ENCODE measurements around the gene UROC1.

The UROC1 gene

DNA sequence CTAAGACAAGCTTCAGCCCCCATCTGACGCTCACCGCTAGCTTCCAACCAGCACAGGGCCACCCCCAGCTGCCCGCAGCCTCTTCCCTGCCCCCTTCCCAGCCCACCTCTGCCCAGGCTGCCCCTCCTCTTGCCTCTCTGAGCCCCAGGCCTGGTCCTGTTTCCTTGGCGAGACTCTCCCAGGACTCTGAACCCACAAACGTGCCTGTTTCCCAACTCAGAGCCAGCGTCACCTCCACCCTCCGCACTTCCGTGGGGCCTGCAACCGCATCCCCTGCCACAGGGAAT lies 76.9 kb downstream of the UROC1 start:
- H3K4me2 ChIP-seq (ENCODE audit: low read depth, low read length), result no peak overlapping the region
- no peaks in the 10 kb centered on the region for H3K4me1 ChIP-seq (ENCODE audit: low read length)
- H3K9me3 ChIP-seq (replicated peaks; ENCODE audit: insufficient read depth, low read length), result no peaks in the 10 kb centered on the region
- H3F3A ChIP-seq (ENCODE audit: insufficient read depth, low read length), result no peaks in the 10 kb centered on the region
- H3K79me2 ChIP-seq (ENCODE audit: low read length), result no peaks in the 10 kb centered on the region
- DNase-seq, result no peak
- no peak overlapping the region for H2AFZ ChIP-seq (ENCODE audit: low read length)
- no peak overlapping the region for H3K9ac ChIP-seq (ENCODE audit: low read length)
- no peaks in the 10 kb centered on the region for H4K20me1 ChIP-seq (ENCODE audit: insufficient read depth, low read length)
- TF ChIP-seq, protein P1, sequence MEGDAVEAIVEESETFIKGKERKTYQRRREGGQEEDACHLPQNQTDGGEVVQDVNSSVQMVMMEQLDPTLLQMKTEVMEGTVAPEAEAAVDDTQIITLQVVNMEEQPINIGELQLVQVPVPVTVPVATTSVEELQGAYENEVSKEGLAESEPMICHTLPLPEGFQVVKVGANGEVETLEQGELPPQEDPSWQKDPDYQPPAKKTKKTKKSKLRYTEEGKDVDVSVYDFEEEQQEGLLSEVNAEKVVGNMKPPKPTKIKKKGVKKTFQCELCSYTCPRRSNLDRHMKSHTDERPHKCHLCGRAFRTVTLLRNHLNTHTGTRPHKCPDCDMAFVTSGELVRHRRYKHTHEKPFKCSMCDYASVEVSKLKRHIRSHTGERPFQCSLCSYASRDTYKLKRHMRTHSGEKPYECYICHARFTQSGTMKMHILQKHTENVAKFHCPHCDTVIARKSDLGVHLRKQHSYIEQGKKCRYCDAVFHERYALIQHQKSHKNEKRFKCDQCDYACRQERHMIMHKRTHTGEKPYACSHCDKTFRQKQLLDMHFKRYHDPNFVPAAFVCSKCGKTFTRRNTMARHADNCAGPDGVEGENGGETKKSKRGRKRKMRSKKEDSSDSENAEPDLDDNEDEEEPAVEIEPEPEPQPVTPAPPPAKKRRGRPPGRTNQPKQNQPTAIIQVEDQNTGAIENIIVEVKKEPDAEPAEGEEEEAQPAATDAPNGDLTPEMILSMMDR (IDR thresholded peaks at IDR 0.05; ENCODE audit: low read length), result no peak
- TF ChIP-seq EZH2 (optimal IDR thresholded peaks at IDR 0.05; ENCODE audit: low read depth, low read length) (no peak), EZH2phosphoT487 (IDR thresholded peaks at IDR 0.05; ENCODE audit: low read length) (no peak)
- no peak overlapping the region for H3K4me3 ChIP-seq (ENCODE audit: low read length)
- H3K36me3 ChIP-seq (replicated peaks; ENCODE audit: insufficient read depth, low read length), result no peaks in the 10 kb centered on the region
- H3K27ac ChIP-seq (ENCODE audit: low read length), result no peak overlapping the region
- no peaks in the 10 kb centered on the region for H3K9me2 ChIP-seq (replicated peaks; ENCODE audit: insufficient read depth, low read length)
- no peaks in the 10 kb centered on the region for H3K27me3 ChIP-seq (replicated peaks; ENCODE audit: insufficient read depth, low read length)

DNA sequence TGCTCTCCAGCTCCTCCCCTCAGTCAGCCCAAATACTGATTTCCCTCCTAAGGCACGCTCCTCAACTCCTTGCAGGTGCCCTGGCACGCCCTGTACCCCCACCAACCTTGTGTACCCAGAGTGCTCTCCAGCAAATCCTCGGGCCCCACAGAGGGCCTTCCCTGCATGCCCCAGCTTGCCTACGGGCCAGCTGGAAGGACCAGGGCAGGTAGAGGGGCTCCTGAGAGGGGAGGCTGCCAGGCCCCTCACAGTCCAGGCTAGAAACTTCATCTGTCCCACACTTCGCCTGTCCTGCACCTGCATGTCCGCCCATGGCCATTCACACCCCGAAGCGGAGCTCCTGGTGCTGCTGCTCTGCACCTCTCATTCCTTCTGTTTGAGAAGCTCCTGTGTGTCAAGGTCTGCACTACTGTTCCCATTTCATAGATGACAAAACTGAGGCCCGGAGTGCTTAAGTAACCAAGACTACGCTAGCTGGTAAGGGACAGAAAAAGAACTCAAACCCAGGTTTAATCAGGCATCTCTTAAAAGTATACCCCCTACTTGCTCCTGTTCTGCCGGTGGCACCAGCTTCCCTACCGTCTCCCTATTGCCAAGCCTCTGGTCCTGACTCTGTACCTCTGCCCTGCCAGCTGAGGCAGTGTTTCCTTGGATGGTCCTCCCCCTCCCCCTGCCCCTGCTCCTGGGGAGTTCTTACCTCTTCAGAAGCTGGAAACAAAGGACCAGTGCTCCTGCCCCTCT lies 77.4 kb downstream of the UROC1 start:
- Histone ChIP-seq H4K20me1 (ENCODE audit: insufficient read depth, low read length) (no peaks in the 10 kb centered on the region), H3K79me2 (ENCODE audit: low read length) (no peaks in the 10 kb centered on the region), H3F3A (ENCODE audit: insufficient read depth, low read length) (no peaks in the 10 kb centered on the region), H3K36me3 (replicated peaks; ENCODE audit: insufficient read depth, low read length) (no peaks in the 10 kb centered on the region), H3K9me2 (replicated peaks; ENCODE audit: insufficient read depth, low read length) (no peaks in the 10 kb centered on the region), H3K4me2 (ENCODE audit: low read depth, low read length) (no peak overlapping the region), H2AFZ (ENCODE audit: low read length) (no peak overlapping the region), H3K4me3 (ENCODE audit: low read length) (no peak overlapping the region), H3K9me3 (replicated peaks; ENCODE audit: insufficient read depth, low read length) (no peaks in the 10 kb centered on the region), H3K27ac (ENCODE audit: low read length) (no peak overlapping the region), H3K27me3 (replicated peaks; ENCODE audit: insufficient read depth, low read length) (no peaks in the 10 kb centered on the region), H3K4me1 (ENCODE audit: low read length) (no peaks in the 10 kb centered on the region), H3K9ac (ENCODE audit: low read length) (no peak overlapping the region)
- no peak for DNase-seq
- TF ChIP-seq, protein P1 (IDR thresholded peaks at IDR 0.05; ENCODE audit: low read length), result no peak
- TF ChIP-seq EZH2 (optimal IDR thresholded peaks at IDR 0.05; ENCODE audit: low read depth, low read length) (no peak), EZH2phosphoT487 (IDR thresholded peaks at IDR 0.05; ENCODE audit: low read length) (no peak)

DNA sequence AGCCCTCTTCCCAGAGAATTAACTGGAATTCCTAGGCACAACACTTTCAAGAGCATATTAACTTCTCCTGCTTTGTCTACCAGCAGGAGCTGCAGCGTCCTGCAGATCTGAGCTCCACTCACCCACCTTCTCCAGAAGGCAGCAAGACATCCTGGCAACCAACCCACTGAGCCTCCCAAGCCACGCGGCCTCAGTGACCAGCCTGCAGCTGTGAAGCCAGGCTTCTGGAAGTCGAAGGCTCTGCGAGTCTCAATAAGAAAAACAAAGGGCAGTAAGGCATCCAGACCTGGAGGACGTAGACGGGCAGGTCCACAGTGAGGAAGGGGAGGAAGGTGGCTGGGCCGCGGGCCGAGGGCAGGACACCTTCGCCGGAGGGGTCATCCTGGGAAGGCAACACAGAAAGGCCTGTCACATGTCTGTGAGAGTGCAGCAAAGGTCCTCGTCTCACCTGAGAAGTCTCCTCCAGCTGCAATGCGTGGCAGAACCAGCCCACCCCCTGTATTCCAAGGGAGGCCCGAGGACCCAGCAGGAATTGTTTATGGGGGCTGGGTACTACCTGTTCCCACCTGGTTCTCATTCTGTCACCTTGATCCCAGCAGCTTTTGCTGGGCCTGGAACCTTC lies 78.1 kb downstream of the UROC1 start:
- Histone ChIP-seq H3F3A (ENCODE audit: insufficient read depth, low read length) (no peaks in the 10 kb centered on the region), H3K4me1 (ENCODE audit: low read length) (no peaks in the 10 kb centered on the region), H3K4me3 (ENCODE audit: low read length) (no peak overlapping the region), H3K36me3 (replicated peaks; ENCODE audit: insufficient read depth, low read length) (no peaks in the 10 kb centered on the region), H4K20me1 (ENCODE audit: insufficient read depth, low read length) (no peaks in the 10 kb centered on the region), H3K9me2 (replicated peaks; ENCODE audit: insufficient read depth, low read length) (no peaks in the 10 kb centered on the region), H3K9ac (ENCODE audit: low read length) (no peak overlapping the region), H3K27ac (ENCODE audit: low read length) (no peak overlapping the region), H3K9me3 (replicated peaks; ENCODE audit: insufficient read depth, low read length) (no peaks in the 10 kb centered on the region), H2AFZ (ENCODE audit: low read length) (no peak overlapping the region), H3K79me2 (ENCODE audit: low read length) (no peaks in the 10 kb centered on the region), H3K4me2 (ENCODE audit: low read depth, low read length) (no peak overlapping the region), H3K27me3 (replicated peaks; ENCODE audit: insufficient read depth, low read length) (no peaks in the 10 kb centered on the region)
- DNase-seq, result no peak
- TF ChIP-seq EZH2 (optimal IDR thresholded peaks at IDR 0.05; ENCODE audit: low read depth, low read length), result no peak
- TF ChIP-seq, protein P1 (IDR thresholded peaks at IDR 0.05; ENCODE audit: low read length), result no peak
- no peak for TF ChIP-seq EZH2phosphoT487 (IDR thresholded peaks at IDR 0.05; ENCODE audit: low read length)
